Spinal cord (tissue), 10 donors: ENCODE measurements around the gene NBEA. TPM values are rescaled to one million over a fixed set of nuclear protein-coding genes. Genes with fewer than 3 reads are reported as not detected.
A peak's percentile ranks its signal among the peaks of the same experiment; 100 is the strongest.

Source experiments
- DNase-seq, 6 donors: peaks; one replicate each; pipeline versions ENCODE4 v3.0.0 to v3.0.0-alpha.2; 2013 to 2015; ENCODE audit warnings: low spot score in 6 of 6, low read depth in 4 of 6
- H3K27ac ChIP-seq: one replicate; pipeline ENCODE4 v1.5.1; 2013; ENCODE audit warnings: low read depth, low read length, control low read depth
- H3K27me3 ChIP-seq: one replicate; pipeline ENCODE4 v1.6.1; 2013; ENCODE audit warnings: low read length; ENCODE audit not compliant: control insufficient read depth, insufficient read depth
- H3K36me3 ChIP-seq: one replicate; pipeline ENCODE4 v1.6.1; 2013; ENCODE audit warnings: low read length; ENCODE audit not compliant: control insufficient read depth, insufficient read depth
- H3K4me1 ChIP-seq: one replicate; pipeline ENCODE4 v1.6.1; 2013; ENCODE audit warnings: low read length; ENCODE audit not compliant: control insufficient read depth, insufficient read depth
- H3K4me3 ChIP-seq: one replicate; pipeline ENCODE4 v1.5.1; 2013; ENCODE audit warnings: low read depth, low read length, control low read depth
- H3K9me3 ChIP-seq: one replicate; pipeline ENCODE4 v1.6.1; 2013; ENCODE audit warnings: low read length; ENCODE audit not compliant: control insufficient read depth, insufficient read depth
- WGBS: methylation state at CpG from one replicate; pipeline ENCODE4 v1.1.5; 2013; ENCODE audit warnings: missing lambda C conversion rate; ENCODE audit not compliant: insufficient coverage; 5-methylcytosine and 5-hydroxymethylcytosine counted together
- polyA plus RNA-seq, 2 donors: library from polyadenylated mRNA; unstranded; fragments of 120-200 nt; gene quantifications; one replicate each; pipeline ENCODE4 v1.2.1, GENCODE V29; 2013; ENCODE audit not compliant: insufficient read length in 2 of 2
- total RNA-seq, 2 donors: library from RNA; depleted of rRNA in 1 of 2; stranded (reverse); fragments of 120-200 nt in 1 of 2; fragments of >200 nt in 1 of 2; gene quantifications; one replicate each; pipeline versions ENCODE4 v1.2.3 to v1.2.4, GENCODE V29; 2013 to 2014
- donor health status: healthy.

The NBEA gene
- total and polyA plus RNA-seq, 4 donors: 39.1 to 136 (median 72.8) TPM

- no peaks in the 10 kb centered on the region for H3K4me1 ChIP-seq
- no peaks in the 10 kb centered on the region for H3K27me3 ChIP-seq
- H3K27ac ChIP-seq: no peak overlapping the region
- DNase-seq: no peak
- 94% methylated on average over 4 of the region's 5 CpGs for WGBS
- no peak overlapping the region for H3K4me3 ChIP-seq
- H3K36me3 ChIP-seq: no peaks in the 10 kb centered on the region
- H3K9me3 ChIP-seq: no peaks in the 10 kb centered on the region
Measured at GRCh38 chr13:35684432-35684831, 742.4 kb downstream of the NBEA start.

DNA sequence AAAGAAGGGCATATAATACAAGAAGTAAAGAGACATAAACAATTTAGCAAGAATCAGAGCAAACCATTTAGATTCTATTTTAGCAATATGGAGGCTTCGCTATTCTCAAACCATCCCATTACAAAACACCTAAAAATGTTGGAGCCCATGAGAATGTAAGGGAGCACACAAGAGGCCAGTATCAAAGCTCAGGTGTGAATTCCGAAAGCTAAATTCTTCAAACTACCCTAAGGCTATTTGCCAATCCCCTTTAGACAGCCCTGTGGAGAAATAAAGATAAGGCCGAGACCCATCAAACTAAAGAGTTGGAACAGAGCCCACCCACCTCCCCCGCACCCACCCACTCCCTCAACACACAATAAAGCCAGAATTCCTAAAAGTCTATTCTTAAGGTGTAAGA lies 745.3 kb downstream of the NBEA start:
- H3K4me3 ChIP-seq: no peak overlapping the region
- H3K27me3 ChIP-seq: no peaks in the 10 kb centered on the region
- no CpG with 5 or more reads among the region's 4 CpGs for WGBS
- no peaks in the 10 kb centered on the region for H3K4me1 ChIP-seq
- no peak for DNase-seq
- no peaks in the 10 kb centered on the region for H3K36me3 ChIP-seq
- H3K27ac ChIP-seq: no peak overlapping the region
- H3K9me3 ChIP-seq: no peaks in the 10 kb centered on the region

DNA sequence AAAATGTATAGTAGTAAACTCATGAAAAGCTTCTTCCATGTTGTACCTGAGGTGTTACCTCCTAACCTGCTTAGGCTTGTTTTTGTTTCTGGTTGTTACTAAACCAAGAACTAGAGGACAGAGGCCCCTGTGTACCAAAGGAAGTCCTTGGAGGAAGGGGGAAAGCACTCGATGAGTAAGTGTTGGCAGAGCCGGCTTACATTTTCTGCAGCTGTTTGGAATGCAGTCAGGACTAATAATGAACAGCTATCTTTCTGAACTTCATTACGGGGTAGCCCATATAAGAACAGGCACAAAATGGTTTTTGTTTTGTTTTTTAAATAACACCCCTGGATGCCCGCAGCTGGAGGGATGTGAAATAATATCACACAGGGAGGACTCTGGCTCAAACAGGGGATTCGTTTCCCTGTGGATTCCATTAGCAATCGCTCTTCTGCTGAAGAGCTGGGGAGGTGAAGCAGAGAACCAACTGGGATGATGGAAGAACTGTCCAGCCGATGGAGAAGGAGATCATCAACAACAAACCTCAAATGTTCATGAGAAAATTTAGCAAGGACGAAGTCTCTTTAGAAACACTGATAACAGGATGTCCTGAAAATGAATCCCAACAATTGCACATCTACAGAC lies 748.6 kb downstream of the NBEA start:
- no peak overlapping the region for H3K4me3 ChIP-seq
- no peaks in the 10 kb centered on the region for H3K36me3 ChIP-seq
- DNase-seq: peak in 1 of 6 donors; percentile 36
- H3K27ac ChIP-seq: no peak overlapping the region
- H3K9me3 ChIP-seq: no peaks in the 10 kb centered on the region
- H3K4me1 ChIP-seq: no peaks in the 10 kb centered on the region
- WGBS: 54% methylated on average over 7 of the region's 8 CpGs
- H3K27me3 ChIP-seq: no peaks in the 10 kb centered on the region

- WGBS: 80% methylated on average over 8 of the region's 9 CpGs
- Histone ChIP-seq H3K27ac (peak overlapping the region; percentile 17), H3K36me3 (no peaks in the 10 kb centered on the region), H3K27me3 (no peaks in the 10 kb centered on the region), H3K4me3 (no peak overlapping the region), H3K9me3 (no peaks in the 10 kb centered on the region), H3K4me1 (no peaks in the 10 kb centered on the region)
- peak in 1 of 6 donors; percentile 43 for DNase-seq
Measured at GRCh38 chr13:35693134-35693784, 751.2 kb downstream of the NBEA start.

DNA sequence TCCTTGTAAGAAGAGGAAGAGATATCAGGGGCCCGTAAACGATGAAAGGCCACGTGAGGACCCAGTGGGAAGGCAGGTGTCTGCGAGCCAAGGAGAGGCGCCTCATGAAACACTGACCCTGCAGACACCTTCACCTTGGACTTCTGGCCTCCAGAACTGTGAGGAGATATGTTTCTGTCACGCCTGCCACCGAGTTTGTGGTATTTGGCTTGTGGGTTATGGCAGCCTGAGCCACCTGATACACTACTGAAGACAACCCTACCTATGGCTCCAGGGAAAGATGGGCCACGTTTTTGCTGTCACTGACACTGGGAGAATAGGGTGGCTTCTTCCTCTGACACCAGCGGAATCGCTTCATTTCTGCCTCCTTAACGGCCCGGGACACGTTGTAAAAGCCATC lies 752.0 kb downstream of the NBEA start:
- no peaks in the 10 kb centered on the region for H3K9me3 ChIP-seq
- DNase-seq: no peak
- 100% methylated on average over 6 of the region's 13 CpGs for WGBS
- no peak overlapping the region for H3K27ac ChIP-seq
- H3K36me3 ChIP-seq: no peaks in the 10 kb centered on the region
- no peak overlapping the region for H3K4me3 ChIP-seq
- peaks cover under 1% of the 10 kb centered on the region for H3K4me1 ChIP-seq
- H3K27me3 ChIP-seq: no peaks in the 10 kb centered on the region

DNA sequence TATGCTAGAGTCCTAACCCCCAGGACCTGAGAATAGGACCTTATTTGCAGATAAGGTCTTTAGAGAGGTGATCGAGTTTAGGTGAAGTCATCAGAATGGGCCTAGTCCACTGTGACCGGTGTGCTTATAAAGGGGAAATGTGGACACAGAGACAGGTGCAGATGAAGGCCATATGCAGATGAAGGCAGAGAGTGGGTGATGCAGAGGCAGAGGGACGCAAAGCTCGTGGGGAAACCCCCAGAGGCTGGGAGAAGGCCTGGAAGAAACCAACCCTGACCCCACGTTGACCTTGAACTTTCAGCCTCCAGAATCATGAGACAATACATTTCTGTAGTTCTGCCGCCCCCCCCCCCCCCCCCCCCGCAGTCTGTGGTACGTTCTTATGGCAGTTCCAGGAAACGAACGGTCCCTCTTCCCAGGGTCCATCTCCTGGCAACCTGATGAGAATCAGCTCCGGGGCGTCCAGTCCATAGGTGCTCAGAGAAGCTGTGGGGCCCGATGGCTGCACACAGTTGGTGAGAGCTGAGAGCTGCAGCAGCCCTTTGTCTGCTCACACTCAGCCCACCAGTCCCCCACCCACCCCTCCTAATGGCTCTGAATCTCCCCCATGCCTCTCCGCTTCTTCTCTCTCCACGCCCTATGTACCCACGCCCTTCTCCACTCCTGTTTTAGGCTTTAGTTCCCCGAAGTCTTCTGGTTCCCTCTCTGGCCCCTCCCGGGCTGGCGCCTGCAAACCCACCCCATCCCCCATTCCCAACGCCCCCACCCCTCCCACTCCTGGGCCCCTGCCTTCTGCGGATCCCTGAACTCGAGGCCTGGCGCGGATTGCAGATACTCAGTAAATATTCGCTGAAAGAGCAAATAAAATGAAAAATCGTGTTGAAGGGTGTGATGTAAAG lies 752.7 kb downstream of the NBEA start:
- WGBS: 90% methylated on average over 14 of the region's 26 CpGs
- no peak for DNase-seq
- H3K36me3 ChIP-seq: no peaks in the 10 kb centered on the region
- H3K4me1 ChIP-seq: peaks cover 3% of the 10 kb centered on the region
- H3K4me3 ChIP-seq: no peak overlapping the region
- no peaks in the 10 kb centered on the region for H3K27me3 ChIP-seq
- H3K27ac ChIP-seq: no peak overlapping the region
- no peaks in the 10 kb centered on the region for H3K9me3 ChIP-seq

- Histone ChIP-seq H3K4me3 (no peak overlapping the region), H3K36me3 (no peaks in the 10 kb centered on the region), H3K9me3 (no peaks in the 10 kb centered on the region), H3K27me3 (no peaks in the 10 kb centered on the region), H3K4me1 (peaks cover 6% of the 10 kb centered on the region), H3K27ac (no peak overlapping the region)
- 83% methylated on average over 15 of the region's 15 CpGs for WGBS
- peak in 2 of 6 donors; percentile 22 to 58 for DNase-seq
Measured at GRCh38 chr13:35695448-35695770, 753.3 kb downstream of the NBEA start.

GRCh38 chr13:35697186-35697730 lies 755.2 kb downstream of the NBEA start:
- Histone ChIP-seq H3K4me3 (no peak overlapping the region), H3K4me1 (peaks cover 6% of the 10 kb centered on the region), H3K9me3 (no peaks in the 10 kb centered on the region), H3K27ac (no peak overlapping the region), H3K27me3 (no peaks in the 10 kb centered on the region), H3K36me3 (no peaks in the 10 kb centered on the region)
- 68% methylated on average over 7 of the region's 7 CpGs for WGBS
- DNase-seq: no peak

DNA sequence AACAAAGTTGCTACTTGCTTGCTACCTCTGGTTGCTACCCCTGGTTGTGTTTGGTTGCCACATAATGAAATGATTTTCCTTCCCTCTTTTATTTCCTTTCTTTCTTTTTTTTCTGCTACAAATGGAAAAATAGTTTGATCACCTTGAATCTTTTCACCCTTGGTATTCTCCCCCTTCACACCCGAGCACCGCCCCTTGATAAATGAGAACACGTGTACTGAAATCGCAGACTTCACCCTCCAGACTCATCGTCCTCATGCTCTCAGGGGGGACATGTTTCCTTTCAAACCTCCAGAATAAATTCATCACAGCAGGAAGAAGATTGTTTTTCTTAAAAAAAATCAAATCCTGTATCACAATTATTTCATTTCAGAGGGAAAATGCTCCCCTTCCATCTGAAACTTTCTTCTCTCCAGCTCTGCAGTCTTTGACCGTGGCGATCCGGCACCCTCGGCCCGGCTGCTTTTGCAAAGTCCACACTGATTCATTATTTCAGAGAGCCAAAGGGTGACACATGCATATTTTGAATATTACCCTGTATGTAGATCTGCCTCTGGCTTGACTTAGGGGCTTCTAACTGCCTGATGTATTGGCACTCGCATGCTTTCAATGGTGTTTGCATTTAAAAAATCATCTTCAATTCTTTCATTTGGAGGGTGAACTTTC lies 757.0 kb downstream of the NBEA start:
- H3K4me1 ChIP-seq: peaks cover 6% of the 10 kb centered on the region
- H3K36me3 ChIP-seq: no peaks in the 10 kb centered on the region
- H3K27me3 ChIP-seq: no peaks in the 10 kb centered on the region
- H3K9me3 ChIP-seq: no peaks in the 10 kb centered on the region
- 64% methylated on average over 6 of the region's 11 CpGs for WGBS
- H3K27ac ChIP-seq: peak overlapping the region; percentile 18
- peak in 1 of 6 donors; percentile 32 for DNase-seq
- H3K4me3 ChIP-seq: no peak overlapping the region
